Testis (tissue), 3 donors: ENCODE measurements around the gene INCENP. TPM values are rescaled to one million over a fixed set of nuclear protein-coding genes. Genes with fewer than 3 reads are reported as not detected.
A peak's percentile ranks its signal among the peaks of the same experiment; 100 is the strongest.

Source experiments
- DNase-seq: peaks from one replicate; pipeline ENCODE4 v3.0.0-alpha.2; 2019
- H3K27ac ChIP-seq, 2 donors: fragments of 200-600 bp; sonication (generic); one replicate each; pipeline ENCODE4 v1.5.1; 2019
- H3K27me3 ChIP-seq: fragments of 200-600 bp; sonication (generic); one replicate; pipeline ENCODE4 v1.5.1; 2019
- H3K36me3 ChIP-seq: fragments of 200-600 bp; sonication (generic); one replicate; pipeline ENCODE4 v1.5.1; 2017; ENCODE audit warnings: low read depth; ENCODE audit errors: missing control alignments
- H3K4me1 ChIP-seq: fragments of 200-600 bp; sonication (generic); one replicate; pipeline ENCODE4 v1.5.1; 2019
- H3K4me3 ChIP-seq, 2 donors: fragments of 200-600 bp; sonication (generic); one replicate each; pipeline ENCODE4 v1.5.1; 2017 to 2019
- H3K9me3 ChIP-seq: fragments of 200-600 bp; sonication (generic); one replicate; pipeline ENCODE4 v1.5.1; 2017
- CTCF ChIP-seq, 3 experiments: fragments of 450-650 bp in 2 of 3; fragments of 200-600 bp in 1 of 3; sonication (generic) in 1 of 3; IDR thresholded peaks; one replicate each; pipeline ENCODE4 v1.5.1; 2016 to 2019; ENCODE audit warnings: antibody characterized with exemption in 3 of 3, mild to moderate bottlenecking in 2 of 3, moderate library complexity in 1 of 3
- POLR2A ChIP-seq: fragments of 450-650 bp; IDR thresholded peaks from one replicate; pipeline ENCODE4 v1.6.1; 2017; ENCODE audit warnings: antibody characterized with exemption, mild to moderate bottlenecking, moderate library complexity
- WGBS, 2 donors: methylation state at CpG; one replicate each; pipeline ENCODE4 v1.1.5; 2018; 5-methylcytosine and 5-hydroxymethylcytosine counted together
- intact Hi-C: fragments of 100-400 bp; cut with DNase I; formaldehyde crosslinking; loops from one replicate; pipeline ENCODE4 v1.15.1; 2023; ENCODE audit warnings: low total_unique reads
- polyA plus RNA-seq: library from polyadenylated mRNA; stranded (reverse); fragments of 350-450 nt; fragmentation: Illumina TruSeq; extraction: RNeasy Lipid Tissue Mini Kit (QIAGEN cat#74804); gene quantifications from one replicate; pipeline ENCODE4 v1.2.3, GENCODE V29; 2014; ENCODE audit warnings: low read depth, low replicate concordance; ENCODE audit not compliant: insufficient read depth
- total RNA-seq, 2 donors: library from RNA; depleted of rRNA; stranded (reverse); fragments of >200 nt; gene quantifications; one replicate each; pipeline ENCODE4 v1.2.3, GENCODE V29; 2016

Gene INCENP
- total and polyA plus RNA-seq, 3 donors from 2014 or later: 25.0 to 46.6 (median 42.0) TPM

- Histone ChIP-seq H3K4me1 (no peaks in the 10 kb centered on the region), H3K27me3 (no peaks in the 10 kb centered on the region), H3K27ac (no peak overlapping the region), H3K36me3 (no peaks in the 10 kb centered on the region), H3K4me3 (no peak overlapping the region), H3K9me3 (no peaks in the 10 kb centered on the region)
- no peak for TF ChIP-seq CTCF (IDR thresholded peaks at IDR 0.05)
- TF ChIP-seq POLR2A: no peak
- WGBS, 2 donors: 81 to 86% methylated on average over 8 to 17 of the region's 17 CpGs
- intact Hi-C loops: no loop called here
- peak; percentile 7 for DNase-seq
Observed at GRCh38 chr11:62149986-62150886, 26.4 kb downstream of the INCENP start.

GRCh38 chr11:62150887-62151736 lies 27.3 kb downstream of the INCENP start:
- Histone ChIP-seq H3K4me1 (no peaks in the 10 kb centered on the region), H3K27me3 (no peaks in the 10 kb centered on the region), H3K9me3 (no peaks in the 10 kb centered on the region), H3K4me3 (no peak overlapping the region), H3K36me3 (no peaks in the 10 kb centered on the region), H3K27ac (no peak overlapping the region)
- DNase-seq: peak; percentile 10
- TF ChIP-seq POLR2A (no peak), CTCF (IDR thresholded peaks at IDR 0.05) (no peak)
- intact Hi-C loops: no loop called here
- WGBS, 2 donors: 89 to 96% methylated on average over 9 to 10 of the region's 10 CpGs

GRCh38 chr11:62151737-62152102 lies 27.9 kb downstream of the INCENP start:
- 87 to 93% methylated on average over 9 of the region's 9 CpGs for WGBS, 2 donors
- no peak overlapping the region for H3K27ac ChIP-seq
- DNase-seq: peak; percentile 10
- H3K9me3 ChIP-seq: no peaks in the 10 kb centered on the region
- no peaks in the 10 kb centered on the region for H3K36me3 ChIP-seq
- H3K27me3 ChIP-seq: no peaks in the 10 kb centered on the region
- intact Hi-C loops: no loop called here
- TF ChIP-seq POLR2A (no peak), CTCF (IDR thresholded peaks at IDR 0.05) (no peak)
- H3K4me3 ChIP-seq: no peak overlapping the region
- H3K4me1 ChIP-seq: no peaks in the 10 kb centered on the region

- H3K4me3 ChIP-seq: no peak overlapping the region
- 89 to 95% methylated on average over 9 to 14 of the region's 14 CpGs for WGBS, 2 donors
- intact Hi-C loops: no loop called here
- H3K4me1 ChIP-seq: no peaks in the 10 kb centered on the region
- no peaks in the 10 kb centered on the region for H3K9me3 ChIP-seq
- DNase-seq: peak; percentile 10
- H3K36me3 ChIP-seq: no peaks in the 10 kb centered on the region
- no peaks in the 10 kb centered on the region for H3K27me3 ChIP-seq
- TF ChIP-seq POLR2A (no peak), CTCF (IDR thresholded peaks at IDR 0.05) (no peak)
- H3K27ac ChIP-seq: no peak overlapping the region
Observed at GRCh38 chr11:62152245-62153086, 28.7 kb downstream of the INCENP start.
